ENCODE measurements around the gene GDPD4. TPM values are rescaled to one million over a fixed set of nuclear protein-coding genes. Genes with fewer than 3 reads are reported as not detected.

The GDPD4 gene
- total RNA-seq, 1 experiment from 2014 or later, result not detected

GRCh38 chr11:77340501-77340900, 39.0 kb upstream of the GDPD4 start:
- intact Hi-C loops (cut with micrococcal nuclease; ENCODE audit: unreplicated experiment) (no loop called here), in situ Hi-C loops (cut with HindIII; ENCODE audit: low pct_unique_long_range_greater_than_20kb, low sequenced_read_pairs) (no loop called here)
- Histone ChIP-seq H3K9me3 (ENCODE audit: control insufficient read depth, insufficient read depth, low read depth, low read length) (no peaks in the 10 kb centered on the region), H3K36me3 (ENCODE audit: control insufficient read depth, insufficient read depth, low read length) (no peaks in the 10 kb centered on the region), H3K4me3 (ENCODE audit: low read depth in 2 of 2, low read length in 2 of 2) (no peak overlapping the region), H3K27ac (ENCODE audit: low read length) (no peak overlapping the region), H3K4me1 (ENCODE audit: control insufficient read depth, insufficient read depth, low read length) (no peaks in the 10 kb centered on the region), H3K27me3 (ENCODE audit: control insufficient read depth, insufficient read depth, low read length) (no peaks in the 10 kb centered on the region)
- TF ChIP-seq, protein P1, sequence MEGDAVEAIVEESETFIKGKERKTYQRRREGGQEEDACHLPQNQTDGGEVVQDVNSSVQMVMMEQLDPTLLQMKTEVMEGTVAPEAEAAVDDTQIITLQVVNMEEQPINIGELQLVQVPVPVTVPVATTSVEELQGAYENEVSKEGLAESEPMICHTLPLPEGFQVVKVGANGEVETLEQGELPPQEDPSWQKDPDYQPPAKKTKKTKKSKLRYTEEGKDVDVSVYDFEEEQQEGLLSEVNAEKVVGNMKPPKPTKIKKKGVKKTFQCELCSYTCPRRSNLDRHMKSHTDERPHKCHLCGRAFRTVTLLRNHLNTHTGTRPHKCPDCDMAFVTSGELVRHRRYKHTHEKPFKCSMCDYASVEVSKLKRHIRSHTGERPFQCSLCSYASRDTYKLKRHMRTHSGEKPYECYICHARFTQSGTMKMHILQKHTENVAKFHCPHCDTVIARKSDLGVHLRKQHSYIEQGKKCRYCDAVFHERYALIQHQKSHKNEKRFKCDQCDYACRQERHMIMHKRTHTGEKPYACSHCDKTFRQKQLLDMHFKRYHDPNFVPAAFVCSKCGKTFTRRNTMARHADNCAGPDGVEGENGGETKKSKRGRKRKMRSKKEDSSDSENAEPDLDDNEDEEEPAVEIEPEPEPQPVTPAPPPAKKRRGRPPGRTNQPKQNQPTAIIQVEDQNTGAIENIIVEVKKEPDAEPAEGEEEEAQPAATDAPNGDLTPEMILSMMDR (IDR thresholded peaks at IDR 0.05), result no peak
- TF ChIP-seq, protein P2, sequence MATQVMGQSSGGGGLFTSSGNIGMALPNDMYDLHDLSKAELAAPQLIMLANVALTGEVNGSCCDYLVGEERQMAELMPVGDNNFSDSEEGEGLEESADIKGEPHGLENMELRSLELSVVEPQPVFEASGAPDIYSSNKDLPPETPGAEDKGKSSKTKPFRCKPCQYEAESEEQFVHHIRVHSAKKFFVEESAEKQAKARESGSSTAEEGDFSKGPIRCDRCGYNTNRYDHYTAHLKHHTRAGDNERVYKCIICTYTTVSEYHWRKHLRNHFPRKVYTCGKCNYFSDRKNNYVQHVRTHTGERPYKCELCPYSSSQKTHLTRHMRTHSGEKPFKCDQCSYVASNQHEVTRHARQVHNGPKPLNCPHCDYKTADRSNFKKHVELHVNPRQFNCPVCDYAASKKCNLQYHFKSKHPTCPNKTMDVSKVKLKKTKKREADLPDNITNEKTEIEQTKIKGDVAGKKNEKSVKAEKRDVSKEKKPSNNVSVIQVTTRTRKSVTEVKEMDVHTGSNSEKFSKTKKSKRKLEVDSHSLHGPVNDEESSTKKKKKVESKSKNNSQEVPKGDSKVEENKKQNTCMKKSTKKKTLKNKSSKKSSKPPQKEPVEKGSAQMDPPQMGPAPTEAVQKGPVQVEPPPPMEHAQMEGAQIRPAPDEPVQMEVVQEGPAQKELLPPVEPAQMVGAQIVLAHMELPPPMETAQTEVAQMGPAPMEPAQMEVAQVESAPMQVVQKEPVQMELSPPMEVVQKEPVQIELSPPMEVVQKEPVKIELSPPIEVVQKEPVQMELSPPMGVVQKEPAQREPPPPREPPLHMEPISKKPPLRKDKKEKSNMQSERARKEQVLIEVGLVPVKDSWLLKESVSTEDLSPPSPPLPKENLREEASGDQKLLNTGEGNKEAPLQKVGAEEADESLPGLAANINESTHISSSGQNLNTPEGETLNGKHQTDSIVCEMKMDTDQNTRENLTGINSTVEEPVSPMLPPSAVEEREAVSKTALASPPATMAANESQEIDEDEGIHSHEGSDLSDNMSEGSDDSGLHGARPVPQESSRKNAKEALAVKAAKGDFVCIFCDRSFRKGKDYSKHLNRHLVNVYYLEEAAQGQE (IDR thresholded peaks at IDR 0.05; ENCODE audit: insufficient read depth in 1 of 2, low read depth in 2 of 2, low read length in 1 of 2), result no peak
- TF ChIP-seq TCF7L2 (IDR thresholded peaks at IDR 0.05; ENCODE audit: low read depth, low read length) (no peak), SIN3A (IDR thresholded peaks at IDR 0.05; ENCODE audit: borderline replicate concordance, insufficient read depth, low read depth, low read length) (no peak), POLR2AphosphoS5 (IDR thresholded peaks at IDR 0.05; ENCODE audit: low read depth, low read length) (no peak)
- ChIA-PET CTCF (no interaction called here), POLR2A (interaction anchor here (0.6 kb wide), 1 partner anchor 22 kb away, joined by 3 read pairs; no protein-coding TSS in a partner anchor)
- no TSS peak for BruUV-seq (replicated peaks)
- no peak for ATAC-seq
- no peak for DNase-seq (ENCODE audit: low read depth, low spot score)

DNA sequence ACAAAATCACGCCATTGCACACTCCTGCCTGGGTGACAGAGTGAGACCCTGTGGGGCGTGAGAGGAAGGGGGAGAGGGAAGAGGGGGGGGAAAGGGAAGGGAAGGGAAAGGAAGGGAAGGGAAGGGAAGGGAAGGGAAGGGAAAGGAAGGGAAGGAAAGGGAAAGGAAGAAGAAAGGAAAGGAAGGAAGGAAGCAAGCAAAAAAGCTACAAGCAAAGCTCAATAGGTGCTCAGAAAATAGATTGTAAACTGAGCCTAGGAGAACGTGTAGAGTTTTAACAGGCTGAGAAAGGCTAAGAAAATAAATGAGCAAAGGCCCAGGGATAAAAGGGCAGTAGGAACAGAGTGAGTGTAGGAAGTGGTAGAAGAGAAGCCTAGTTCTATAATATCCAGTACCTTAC, 30.8 kb upstream of the GDPD4 start:
- no TSS peak for BruUV-seq (replicated peaks)
- POLR2A ChIA-PET, result no interaction called here
- no peaks in the 10 kb centered on the region for H3K4me1 ChIP-seq (ENCODE audit: control insufficient read depth, insufficient read depth, low read length)
- H3K36me3 ChIP-seq (ENCODE audit: control insufficient read depth, insufficient read depth, low read length), result no peaks in the 10 kb centered on the region
- ATAC-seq (no peak; the same call in 1 of the 2 replicates), DNase-seq (ENCODE audit: low read depth, low spot score) (no peak)
- no peak overlapping the region for H3K27ac ChIP-seq (ENCODE audit: low read length)
- peaks cover 3% of the 10 kb centered on the region; the same call in 1 of the 2 replicates for H3K9me3 ChIP-seq (ENCODE audit: control insufficient read depth, insufficient read depth, low read depth, low read length)
- in situ Hi-C loops (cut with HindIII; ENCODE audit: low pct_unique_long_range_greater_than_20kb, low sequenced_read_pairs) (no loop called here), intact Hi-C loops (cut with micrococcal nuclease; ENCODE audit: unreplicated experiment) (no loop called here)
- H3K4me3 ChIP-seq (ENCODE audit: low read depth in 2 of 2, low read length in 2 of 2), result no peak overlapping the region
- CTCF ChIA-PET, result no interaction called here
- TF ChIP-seq, protein P2 (IDR thresholded peaks at IDR 0.05; ENCODE audit: insufficient read depth in 1 of 2, low read depth in 2 of 2, low read length in 1 of 2), result no peak
- TF ChIP-seq SIN3A (IDR thresholded peaks at IDR 0.05; ENCODE audit: borderline replicate concordance, insufficient read depth, low read depth, low read length) (no peak), TCF7L2 (IDR thresholded peaks at IDR 0.05; ENCODE audit: low read depth, low read length) (no peak), POLR2AphosphoS5 (IDR thresholded peaks at IDR 0.05; ENCODE audit: low read depth, low read length) (no peak)
- TF ChIP-seq, protein P1 (IDR thresholded peaks at IDR 0.05), result no peak
- H3K27me3 ChIP-seq (ENCODE audit: control insufficient read depth, insufficient read depth, low read length), result no peaks in the 10 kb centered on the region
